Bronchial epithelial cell (primary cell): ENCODE measurements around the gene ADAMTSL3. TPM values are rescaled to one million over a fixed set of nuclear protein-coding genes. Genes with fewer than 3 reads are reported as not detected.

Source experiments
- DNase-seq: peaks from one replicate; pipeline ENCODE4 v3.0.0-alpha.2; 2010; ENCODE audit warnings: low read depth
- FAIRE-seq: peaks from 2 replicates; lab custom pipeline; 2011; peaks lifted over from hg19 to GRCh38; lab: Jason Lieb, UNC
- H3K27me3 ChIP-seq: 2 replicates; pipeline ENCODE4 v1.5.1; 2011; ENCODE audit warnings: low read length; ENCODE audit not compliant: control insufficient read depth, insufficient read depth
- H3K36me3 ChIP-seq: 2 replicates; pipeline ENCODE4 v1.5.1; 2011; ENCODE audit warnings: low read length; ENCODE audit not compliant: control insufficient read depth, insufficient read depth
- H3K4me3 ChIP-seq: 2 replicates; pipeline ENCODE4 v1.5.1; 2011; ENCODE audit warnings: mild to moderate bottlenecking, low read depth, low read length, control low read depth
- total RNA-seq: library from RNA; depleted of rRNA; stranded (reverse); fragments of >200 nt; gene quantifications from 2 replicates; pipeline ENCODE4 v1.2.1, GENCODE V29; 2014
- TF ChIP-seq, protein P1 (sequence below): IDR thresholded peaks from 2 replicates; pipeline ENCODE4 v1.5.1; 2011; ENCODE audit warnings: mild to moderate bottlenecking, moderate library complexity, low read length, control low read depth, inconsistent platforms; ENCODE audit not compliant: insufficient read depth, severe bottlenecking

The ADAMTSL3 gene
- total RNA-seq, 1 donor from 2014 or later = 0.79 TPM

DNA sequence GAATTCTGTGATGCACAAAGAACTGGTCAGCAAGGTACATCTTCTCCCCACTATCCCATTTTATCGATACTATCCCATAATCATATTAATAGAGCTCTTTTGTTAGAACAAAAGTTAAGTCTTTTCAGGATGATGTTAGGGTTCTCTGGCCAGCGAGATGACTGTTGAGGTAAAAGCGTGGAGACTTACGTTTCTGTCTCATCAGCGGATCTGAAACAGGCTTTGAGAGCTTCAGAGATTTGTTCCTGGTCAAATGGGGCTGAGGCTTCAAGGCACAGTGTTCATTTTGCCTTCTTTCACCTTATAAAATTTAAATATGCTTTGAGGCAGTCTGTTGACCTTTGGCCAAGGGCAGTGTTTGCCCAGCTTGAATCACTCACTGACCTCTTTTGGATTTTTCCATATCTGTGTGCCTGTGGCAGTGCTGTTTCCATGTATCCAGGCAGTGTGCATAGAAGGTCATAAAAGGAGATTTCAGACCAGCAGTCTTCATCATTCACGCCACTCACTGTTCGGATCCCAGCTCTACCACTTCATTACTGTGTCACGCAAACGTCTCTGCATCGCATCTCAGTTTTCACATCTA, 3.1 kb downstream of the ADAMTSL3 start:
- no peaks in the 10 kb centered on the region for H3K36me3 ChIP-seq
- FAIRE-seq (no peak), DNase-seq (no peak)
- no peak overlapping the region for H3K4me3 ChIP-seq
- TF ChIP-seq, protein P1, sequence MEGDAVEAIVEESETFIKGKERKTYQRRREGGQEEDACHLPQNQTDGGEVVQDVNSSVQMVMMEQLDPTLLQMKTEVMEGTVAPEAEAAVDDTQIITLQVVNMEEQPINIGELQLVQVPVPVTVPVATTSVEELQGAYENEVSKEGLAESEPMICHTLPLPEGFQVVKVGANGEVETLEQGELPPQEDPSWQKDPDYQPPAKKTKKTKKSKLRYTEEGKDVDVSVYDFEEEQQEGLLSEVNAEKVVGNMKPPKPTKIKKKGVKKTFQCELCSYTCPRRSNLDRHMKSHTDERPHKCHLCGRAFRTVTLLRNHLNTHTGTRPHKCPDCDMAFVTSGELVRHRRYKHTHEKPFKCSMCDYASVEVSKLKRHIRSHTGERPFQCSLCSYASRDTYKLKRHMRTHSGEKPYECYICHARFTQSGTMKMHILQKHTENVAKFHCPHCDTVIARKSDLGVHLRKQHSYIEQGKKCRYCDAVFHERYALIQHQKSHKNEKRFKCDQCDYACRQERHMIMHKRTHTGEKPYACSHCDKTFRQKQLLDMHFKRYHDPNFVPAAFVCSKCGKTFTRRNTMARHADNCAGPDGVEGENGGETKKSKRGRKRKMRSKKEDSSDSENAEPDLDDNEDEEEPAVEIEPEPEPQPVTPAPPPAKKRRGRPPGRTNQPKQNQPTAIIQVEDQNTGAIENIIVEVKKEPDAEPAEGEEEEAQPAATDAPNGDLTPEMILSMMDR = no peak
- H3K27me3 ChIP-seq = peaks cover 19% of the 10 kb centered on the region

DNA sequence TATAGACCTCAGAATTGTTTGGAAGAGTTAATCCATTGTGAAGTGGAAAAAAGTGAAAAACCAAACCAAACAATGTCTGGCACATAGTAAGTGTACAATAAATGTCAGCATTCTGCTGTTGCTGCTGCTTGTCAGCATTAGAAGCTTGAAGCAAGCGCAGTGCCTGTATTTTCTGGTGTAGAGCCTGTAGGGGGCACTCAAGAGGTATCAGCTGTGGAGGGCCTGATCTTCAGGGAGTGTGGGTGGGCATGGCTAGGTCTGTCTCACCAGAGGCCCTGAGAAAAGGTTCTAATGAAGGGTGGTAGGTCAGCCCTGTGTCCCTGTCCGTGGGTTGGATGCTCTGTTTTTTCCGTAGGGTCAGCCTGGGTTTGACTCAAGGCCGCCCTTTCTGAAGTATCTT, 3.6 kb downstream of the ADAMTSL3 start:
- FAIRE-seq (no peak), DNase-seq (no peak)
- H3K36me3 ChIP-seq = no peaks in the 10 kb centered on the region
- H3K4me3 ChIP-seq = no peak overlapping the region
- peaks cover 19% of the 10 kb centered on the region for H3K27me3 ChIP-seq
- TF ChIP-seq, protein P1 = no peak

GRCh38 chr15:83658430-83659416, 4.8 kb downstream of the ADAMTSL3 start:
- FAIRE-seq (no peak), DNase-seq (no peak)
- Histone ChIP-seq H3K27me3 (peaks cover 16% of the 10 kb centered on the region), H3K4me3 (no peak overlapping the region), H3K36me3 (no peaks in the 10 kb centered on the region)
- TF ChIP-seq, protein P1 = no peak

DNA sequence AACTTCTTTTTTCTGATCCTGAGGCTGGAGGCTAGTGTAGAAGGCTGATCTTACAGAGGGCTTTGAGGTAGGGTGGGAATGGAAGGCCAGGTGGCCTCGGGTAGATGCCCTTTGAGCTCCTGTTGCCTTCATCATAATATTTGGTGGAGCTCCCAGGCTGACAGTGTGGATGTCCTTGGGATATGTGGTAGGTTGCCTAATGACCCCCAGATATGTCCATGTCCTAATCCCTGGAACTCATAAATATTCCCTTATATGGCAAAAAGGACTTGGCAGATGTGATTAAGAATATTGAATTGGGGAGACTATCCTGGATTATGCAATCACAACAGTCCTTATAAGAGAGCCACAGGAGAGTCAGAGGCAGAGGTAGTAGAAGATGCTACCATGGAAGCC, 5.5 kb downstream of the ADAMTSL3 start:
- FAIRE-seq = no peak
- TF ChIP-seq, protein P1 = no peak
- no peaks in the 10 kb centered on the region for H3K36me3 ChIP-seq
- no peak overlapping the region for H3K4me3 ChIP-seq
- DNase-seq = no peak
- H3K27me3 ChIP-seq = peaks cover 12% of the 10 kb centered on the region

DNA sequence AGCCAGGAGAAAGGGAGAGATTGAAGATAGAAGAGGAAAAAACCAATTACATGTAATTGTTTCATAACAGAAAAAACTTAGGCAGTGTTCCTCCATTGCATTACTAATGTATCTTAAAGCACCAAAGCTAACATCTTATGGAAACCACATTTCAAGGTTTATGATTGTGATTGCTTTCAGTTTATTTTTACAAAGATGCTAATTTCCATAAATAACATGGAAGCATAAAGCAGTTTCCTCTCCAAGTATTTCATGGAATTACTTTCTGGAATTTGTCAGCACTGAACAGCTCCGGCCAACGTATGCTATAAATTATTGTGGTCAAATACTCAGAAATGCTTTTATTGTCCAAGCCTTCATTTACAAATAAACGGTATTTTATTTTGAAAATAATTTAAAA, 11.6 kb downstream of the ADAMTSL3 start:
- H3K4me3 ChIP-seq = no peak overlapping the region
- DNase-seq = no peak
- TF ChIP-seq, protein P1 = no peak
- no peak for FAIRE-seq
- H3K27me3 ChIP-seq = no peaks in the 10 kb centered on the region
- no peaks in the 10 kb centered on the region for H3K36me3 ChIP-seq
